HG03103 (cell line): ENCODE measurements around the gene SOWAHA.
"Not testable (repeated sequence)": the region's sequence is repeated elsewhere in the genome, so short reads cannot be mapped to it uniquely, and the experiment has no call there.

ENCODE experiments used
- ATAC-seq: cut with Tn5 transposase; IDR thresholded peaks from one replicate; pipeline ENCODE4 v1.9.1; 2021; ENCODE audit warnings: low read depth; ENCODE audit not compliant: unreplicated experiment

Gene SOWAHA

DNA sequence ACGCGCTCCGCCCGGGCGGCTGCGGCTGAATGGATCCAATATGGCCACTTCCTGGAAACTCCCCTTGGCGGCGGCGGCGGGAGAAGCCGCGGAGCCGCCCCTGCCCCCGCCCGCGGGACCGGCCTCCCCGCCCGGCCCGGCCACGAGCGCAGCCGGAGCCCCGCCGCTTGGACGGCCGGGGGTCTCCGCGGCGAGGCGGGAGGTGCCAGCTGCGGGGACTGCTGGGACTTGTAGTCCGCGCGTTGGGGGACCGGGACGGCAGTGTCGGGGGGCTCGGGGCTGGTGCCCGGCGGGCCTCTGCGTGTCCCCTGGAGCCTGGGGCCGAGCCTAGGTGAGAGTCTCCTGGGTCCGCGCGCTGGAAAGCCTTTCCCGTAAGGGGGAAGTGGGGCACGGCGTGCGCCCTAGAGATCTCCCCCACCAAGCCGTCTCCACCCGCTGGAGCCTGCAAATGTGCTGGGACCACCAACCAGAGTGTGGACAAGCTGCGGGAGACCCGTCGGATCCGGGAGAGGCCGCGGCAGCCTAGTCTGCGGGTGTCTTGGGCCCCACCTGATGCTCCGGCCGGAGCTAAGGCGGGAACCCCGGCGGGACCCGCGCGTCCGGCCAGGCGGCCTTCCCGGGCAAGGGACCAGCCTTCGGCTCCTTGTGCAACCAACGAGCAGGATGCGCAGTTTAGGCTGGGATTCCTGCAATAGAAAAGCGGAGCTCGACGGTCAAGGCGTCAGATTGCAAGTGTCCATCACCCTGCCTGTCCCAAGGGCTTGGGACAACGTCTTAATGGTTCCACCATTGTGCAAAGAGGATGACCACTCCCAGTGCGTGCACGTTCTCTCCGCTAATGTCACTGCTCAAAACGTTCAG, 35.7 kb upstream of the SOWAHA start, which contains the start of gene SEPTIN8:
Gene SEPTIN8, minus strand, starts transcription at position 31 of the 861 bp plus-strand sequence. CDS start 102 bp downstream, outside the sequence.
- no peak for ATAC-seq

DNA sequence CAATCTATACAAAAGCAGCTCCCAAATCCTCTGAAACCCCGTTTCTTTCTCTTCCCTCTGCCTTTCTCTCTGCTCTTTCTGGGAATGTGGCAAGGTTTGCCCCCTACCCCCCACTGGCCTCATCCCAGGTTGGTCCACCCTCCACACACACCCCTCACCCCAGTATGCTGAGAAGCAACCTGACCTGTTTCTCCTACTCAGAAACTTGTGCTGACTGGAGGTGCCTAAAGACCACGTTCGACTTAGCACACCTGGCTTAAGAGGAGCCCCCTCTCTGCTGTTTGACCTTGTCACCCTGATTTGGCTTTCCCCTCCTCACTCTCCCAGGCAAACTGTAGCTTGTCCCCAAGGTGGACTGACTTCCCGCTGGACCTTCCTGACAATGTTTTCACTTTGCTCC, 35.0 kb upstream of the SOWAHA start:
- no peak for ATAC-seq

DNA sequence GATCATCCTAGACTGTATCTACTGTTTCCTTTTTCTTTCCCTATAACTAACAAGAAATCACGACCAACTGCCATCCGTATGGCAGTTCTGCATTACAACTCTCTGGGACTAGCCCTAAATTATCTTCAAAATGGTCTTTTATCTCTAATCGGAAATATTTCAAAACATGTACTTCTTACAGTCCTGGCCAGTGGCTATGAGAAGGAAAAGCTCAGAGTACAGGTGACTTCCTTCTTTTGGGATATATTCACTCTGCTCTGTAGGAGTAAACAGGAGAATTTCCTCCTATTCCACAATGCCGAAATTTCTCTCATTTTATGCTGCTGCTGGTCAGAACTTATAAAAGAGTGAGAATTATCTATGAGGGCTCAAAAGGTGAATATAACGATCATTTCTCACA, 34.2 kb upstream of the SOWAHA start:
- no peak for ATAC-seq

DNA sequence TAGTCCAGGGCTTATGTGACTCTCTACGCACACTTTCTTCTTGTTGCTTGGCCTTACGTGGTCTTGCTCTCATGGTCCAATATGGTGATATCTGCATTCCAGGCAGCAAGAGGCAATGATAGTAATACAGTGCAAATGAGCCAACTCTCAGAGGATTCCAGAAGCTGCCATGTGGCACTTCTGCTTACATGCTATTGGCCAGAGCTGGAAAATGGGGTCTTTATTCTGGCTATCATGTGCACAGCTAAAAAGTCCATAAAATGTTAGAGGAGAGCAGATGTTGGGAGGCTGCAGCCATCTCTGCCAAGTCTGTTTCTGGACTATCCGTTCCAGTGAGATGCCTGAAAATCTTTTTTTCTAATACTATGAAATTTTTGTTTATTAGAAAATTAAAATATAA, 33.1 kb upstream of the SOWAHA start:
- ATAC-seq, result no peak

DNA sequence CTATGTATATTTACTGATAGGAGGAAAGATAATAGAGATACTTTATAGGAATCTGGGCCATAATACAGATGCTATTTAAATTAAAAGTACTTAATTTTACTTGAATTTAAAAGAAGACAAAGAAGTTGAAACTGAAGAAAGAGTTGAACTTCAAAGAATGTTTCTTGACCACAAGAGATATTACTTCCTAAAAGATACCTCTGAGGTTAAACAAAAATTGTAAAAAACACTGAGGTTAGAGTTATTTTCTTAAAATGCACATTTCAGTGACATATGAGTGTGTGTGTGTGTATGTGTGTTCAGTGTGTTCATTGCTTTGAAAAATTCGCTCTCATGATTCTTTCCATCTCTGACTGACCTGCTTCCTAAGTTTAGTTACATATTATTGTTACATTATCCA, 32.5 kb upstream of the SOWAHA start:
- no peak for ATAC-seq

DNA sequence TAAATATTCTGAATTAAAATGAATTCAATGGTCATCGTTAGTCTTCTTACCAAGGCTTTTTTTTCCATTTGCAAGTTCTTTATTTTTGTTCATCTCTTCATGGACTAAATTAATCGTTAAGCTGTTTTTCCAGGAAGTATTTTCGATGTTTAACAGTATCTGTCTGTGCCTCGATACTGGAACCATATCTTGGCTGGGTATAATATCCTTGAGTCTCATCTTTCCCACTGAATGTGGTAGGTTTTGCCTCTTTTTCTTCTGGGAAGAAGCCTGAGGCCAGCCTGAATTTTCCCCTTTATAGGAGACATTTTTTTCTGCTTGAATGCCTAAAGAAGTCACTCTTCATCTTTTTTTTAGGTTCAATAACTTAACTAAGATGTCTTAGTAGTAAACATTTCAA, 32.1 kb upstream of the SOWAHA start:
- no peak for ATAC-seq

DNA sequence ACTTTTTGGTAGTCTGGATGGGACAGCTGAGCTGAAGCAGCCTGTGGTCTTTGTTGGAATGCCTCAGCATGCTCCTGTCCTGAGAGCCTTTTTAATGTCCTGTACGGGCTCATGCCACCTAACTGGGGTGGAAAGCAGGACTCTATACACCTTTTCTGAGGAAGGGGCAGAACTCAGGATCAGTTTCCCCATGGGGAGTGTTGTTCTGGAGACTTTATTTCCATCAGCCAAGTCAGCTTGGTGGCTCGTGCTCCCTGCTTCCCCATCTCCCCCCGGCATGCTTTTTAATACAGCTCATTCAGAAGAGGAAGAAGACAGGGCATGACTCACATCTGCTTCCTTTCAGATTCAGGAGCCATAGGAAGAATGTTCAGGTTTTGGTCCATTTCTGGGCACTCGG, 31.0 kb upstream of the SOWAHA start:
- no peak for ATAC-seq

DNA sequence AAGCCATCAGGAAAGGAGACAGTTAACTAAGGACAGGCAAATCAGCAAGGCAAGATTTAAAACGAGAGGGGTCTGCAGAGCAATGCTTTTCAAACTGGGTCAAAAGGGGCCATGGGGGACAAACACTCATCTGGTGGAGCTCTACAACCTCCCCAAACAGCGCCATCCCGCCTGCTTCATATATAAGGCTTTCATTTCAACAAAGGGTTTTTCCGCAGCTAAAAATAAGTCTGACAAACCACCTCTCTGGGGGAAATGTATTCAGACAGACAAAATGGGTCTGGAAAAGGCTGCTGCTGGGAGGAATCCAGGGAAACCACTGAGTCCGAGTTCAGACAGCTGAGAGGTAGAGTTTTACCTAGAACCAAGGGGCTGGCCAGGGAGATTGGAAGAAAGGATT, 27.7 kb upstream of the SOWAHA start:
- no peak for ATAC-seq

DNA sequence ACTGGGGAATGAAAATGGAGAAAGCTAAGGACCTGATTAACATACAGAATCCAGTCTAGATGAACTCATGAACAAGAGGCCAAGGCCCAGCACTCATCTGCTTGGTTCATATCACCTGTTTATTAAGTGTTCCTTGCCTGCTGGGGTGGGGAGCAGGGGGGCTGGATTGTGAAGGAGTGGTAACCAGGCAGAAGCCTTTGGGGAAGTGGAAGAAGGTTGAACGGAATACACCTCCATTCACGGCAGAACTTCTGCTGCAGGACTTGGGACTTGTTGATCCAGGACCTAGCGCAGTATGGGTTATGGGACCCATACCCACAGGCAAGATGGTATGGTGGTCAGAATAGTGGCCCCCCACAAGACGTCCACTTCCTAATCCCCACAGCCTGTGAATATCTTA, 27.2 kb upstream of the SOWAHA start:
- ATAC-seq, result no peak

DNA sequence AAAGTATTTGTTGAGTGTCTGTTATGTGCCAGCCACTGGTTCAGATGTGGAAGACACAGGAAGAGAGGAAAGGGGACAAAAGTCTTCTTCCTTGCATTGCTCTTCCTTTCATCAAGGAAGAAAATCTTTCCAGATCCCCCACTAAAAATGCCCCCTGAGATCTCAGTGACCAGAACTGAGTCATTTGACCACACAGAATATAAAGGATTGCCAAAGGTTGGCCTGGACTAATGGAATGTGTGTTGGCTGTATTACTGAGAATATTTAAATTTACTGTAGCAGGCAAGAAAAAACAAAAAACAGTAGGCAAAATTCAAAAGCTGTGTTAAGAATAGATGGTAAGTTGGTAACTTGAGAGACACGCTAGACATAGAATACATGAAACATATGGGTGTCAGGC, 26.0 kb upstream of the SOWAHA start:
- ATAC-seq, result no peak

DNA sequence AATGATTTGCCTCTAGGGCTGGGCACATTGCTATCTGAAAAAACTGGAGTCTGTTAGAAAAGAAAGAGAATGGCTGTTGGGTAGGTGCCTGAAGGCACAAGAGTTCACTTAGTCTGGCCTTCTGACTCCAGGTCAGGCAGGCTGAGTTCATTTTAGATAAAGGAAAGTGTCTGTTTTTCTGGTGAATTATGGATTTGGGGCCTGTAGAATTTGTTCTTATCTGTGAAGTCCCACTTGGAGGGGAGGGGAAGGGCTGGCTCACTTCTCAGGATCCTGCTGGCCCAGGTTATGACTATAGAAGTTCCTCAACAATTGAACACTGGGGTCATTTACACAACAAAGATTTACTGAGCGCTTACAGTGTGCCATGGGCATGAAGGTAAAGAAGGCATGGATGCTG, 24.6 kb upstream of the SOWAHA start:
- ATAC-seq, result no peak

DNA sequence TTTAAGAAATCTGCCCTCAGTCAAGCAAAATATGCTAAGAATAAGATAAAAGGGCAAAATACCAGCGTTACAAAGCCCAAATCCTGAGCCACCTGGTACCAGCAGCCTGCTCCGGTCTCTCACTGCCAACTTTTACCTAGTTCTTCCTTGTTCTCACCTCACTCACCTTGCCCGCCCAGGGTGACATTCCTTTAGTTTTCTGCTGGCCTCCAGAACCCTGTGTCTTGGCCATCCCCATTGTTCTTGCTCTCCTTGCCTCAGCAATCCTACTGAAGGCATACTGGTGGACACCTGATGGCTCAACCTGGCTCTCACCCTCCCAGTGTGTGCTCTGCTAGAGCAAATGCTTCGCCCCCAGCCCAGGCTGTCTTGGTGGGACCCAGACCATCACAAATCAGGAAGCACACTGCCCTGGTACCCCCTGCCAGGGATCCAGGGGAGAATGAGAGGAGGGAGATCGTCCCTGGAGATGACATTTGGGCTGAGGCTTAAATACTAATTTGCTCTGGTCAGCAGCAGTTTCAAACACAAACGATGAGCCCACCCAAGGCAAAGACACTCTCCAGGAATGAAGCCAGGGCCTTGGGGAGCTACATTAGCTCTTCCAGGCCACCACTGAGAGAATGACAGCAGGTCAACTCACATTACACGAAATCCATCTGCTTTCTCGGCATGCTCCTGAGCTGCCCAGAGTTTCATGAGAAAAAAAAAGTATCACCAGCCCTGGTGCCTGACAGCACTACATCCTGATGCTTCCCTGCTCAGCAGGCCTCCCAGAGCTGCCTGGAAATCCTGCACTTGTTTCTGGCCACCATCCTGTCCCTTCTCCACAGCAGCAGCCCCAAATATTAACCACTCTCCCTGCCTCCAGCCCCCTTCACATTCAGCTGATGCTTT, 23.9 kb upstream of the SOWAHA start:
- no peak for ATAC-seq

DNA sequence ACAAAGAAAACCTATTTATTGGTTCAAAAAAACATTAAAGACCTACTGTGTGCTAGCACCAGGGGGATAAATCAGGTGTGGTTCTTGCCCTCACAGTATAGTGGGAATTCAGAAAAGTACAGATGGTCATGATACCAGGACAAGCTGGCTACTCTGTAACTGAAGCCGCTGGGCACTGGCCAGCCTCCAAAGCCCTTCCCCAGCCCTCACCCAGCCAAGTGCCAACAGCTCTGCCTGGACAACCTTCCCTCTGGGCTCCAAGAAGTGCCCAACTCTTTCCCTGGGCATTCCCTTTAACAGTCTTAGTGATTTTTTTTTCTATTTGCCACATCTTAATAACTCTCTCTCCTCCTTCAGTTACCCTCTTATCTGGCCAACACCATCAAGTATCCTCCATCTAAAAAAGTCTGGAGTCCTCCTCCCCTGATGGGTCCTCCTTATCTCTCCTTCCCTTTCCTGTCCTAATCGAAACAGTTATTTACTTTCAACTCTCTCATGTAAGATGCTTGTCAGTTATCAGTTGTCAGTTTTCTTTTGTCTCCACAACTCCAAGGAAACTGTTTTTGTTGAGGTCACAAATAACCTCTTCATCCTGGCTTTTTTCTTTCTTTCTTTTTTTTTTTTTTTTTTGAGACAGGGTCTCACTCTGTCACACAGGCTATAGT, 22.8 kb upstream of the SOWAHA start:
- ATAC-seq, result no peak

DNA sequence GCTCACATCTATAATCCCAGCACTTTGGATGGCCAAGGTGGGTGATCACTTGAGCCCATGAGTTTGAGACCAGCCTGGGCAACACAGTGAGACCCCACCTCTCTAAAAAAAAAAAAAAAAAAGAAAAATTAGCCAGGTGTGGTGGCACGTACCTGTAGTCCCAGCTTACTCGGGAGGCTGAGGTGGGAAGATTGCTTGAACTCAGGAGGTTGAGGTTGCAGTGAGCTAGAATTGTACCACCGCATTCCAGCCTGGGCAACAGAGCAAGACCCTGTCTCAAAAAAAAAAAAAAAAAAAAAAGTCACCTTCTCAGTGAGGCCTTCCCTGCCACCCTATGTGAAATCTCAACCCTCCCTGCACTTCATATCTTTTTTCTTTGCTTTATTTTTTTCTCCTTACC, 22.1 kb upstream of the SOWAHA start:
- ATAC-seq, result no peak

DNA sequence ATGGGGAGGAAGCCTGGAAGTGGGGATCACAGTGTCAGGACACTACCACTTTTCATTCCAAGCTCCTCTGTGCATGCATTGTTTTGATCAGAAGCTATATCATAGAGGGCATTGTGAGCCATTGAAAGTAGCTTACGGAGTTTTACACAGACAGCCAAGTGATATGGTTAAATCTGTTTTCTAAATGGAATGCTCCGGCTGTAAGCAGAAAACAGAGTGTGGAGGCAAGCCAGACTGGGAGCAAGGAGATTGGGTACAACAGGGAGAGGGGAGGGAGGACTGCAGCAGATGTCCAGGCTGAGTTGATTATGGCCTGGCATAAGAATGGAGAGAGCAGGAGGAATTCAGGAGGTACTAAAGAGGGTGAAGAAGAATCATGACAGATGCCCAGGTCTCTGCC, 15.5 kb upstream of the SOWAHA start:
- no peak for ATAC-seq

DNA sequence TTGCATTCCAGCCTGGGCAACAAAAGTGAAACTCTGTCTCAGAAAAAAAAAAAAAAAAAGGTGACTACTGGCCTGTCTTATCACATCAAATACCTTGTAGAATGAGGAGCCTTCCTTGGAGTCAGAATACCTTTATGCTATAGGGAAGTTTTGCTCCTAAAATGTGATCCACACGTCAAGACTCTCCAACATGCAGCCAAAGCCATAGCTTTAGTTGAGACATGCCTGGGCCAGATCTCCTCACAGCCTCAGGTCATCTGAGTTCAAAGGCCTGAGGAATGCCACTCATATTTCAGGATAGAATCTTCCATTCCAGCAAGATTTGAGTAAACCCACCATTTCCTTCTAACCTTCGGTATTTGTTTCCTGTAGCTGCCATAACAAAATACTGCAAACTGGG, 13.7 kb upstream of the SOWAHA start:
- no peak for ATAC-seq

DNA sequence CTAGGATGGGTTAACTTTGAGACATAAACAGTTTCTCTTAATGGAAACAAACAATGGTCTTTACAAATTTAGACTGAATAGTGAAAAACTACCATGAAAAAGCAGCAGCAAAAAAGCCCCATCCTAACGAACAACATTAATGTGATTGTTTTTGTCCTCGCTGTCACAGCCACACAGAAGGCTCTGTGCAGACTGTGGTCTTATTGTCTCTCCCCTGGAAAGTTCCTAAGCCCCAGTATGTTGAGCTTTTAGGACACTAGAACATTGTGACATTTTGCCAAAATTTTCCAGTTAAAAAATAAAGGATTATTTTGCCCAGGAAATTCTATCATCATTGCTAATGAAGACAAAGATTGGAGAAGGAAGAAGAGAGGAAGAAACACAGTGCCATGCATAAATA, 12.6 kb upstream of the SOWAHA start:
- ATAC-seq, result no peak

DNA sequence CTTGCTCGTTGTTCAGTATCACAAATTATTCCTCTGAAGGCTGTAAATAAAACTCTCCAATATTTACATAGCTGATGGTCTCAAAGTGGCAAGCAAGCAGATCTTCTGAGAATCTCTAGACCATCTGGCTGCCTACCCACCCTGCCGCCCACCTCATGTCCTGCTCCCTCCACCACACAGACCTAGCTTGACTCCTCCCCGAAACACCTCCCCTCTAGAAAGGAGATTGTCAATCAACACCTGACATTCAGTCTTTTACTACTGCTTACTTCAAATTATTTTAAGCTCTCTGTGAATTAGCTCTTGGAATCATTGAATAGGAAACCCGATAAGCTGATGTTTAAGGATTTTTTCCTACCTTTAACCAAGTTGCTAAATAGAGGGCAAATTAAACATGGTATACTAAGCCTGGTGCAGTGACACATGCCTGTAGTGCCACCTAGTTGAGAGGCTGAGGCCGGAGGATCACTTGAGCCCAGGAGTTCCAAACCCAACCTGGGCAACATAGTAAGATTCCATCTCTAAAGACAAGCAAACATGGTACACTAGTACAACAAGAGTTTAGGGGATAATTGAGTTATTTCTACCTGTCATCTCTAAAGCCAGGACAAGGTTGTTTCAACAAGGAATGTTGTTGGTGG, 10.9 kb upstream of the SOWAHA start:
- no peak for ATAC-seq

DNA sequence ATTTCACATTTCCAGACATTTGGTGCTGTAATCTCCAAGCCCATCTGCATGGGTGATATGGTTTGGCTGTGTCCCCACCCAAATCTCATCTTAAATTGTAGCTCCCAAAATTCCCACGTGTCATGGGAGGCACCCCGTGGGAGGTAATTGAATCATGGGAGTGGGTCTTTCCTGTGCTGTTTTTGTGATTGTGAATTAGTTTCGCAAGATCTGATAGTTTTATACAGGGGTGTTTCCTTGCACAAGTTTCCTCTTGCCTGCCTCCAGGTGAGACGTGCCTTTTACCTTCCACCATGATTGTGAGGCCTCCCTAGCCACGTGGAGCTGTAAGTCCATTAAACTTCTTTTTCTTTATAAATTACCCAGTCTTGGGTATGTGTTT, 10.4 kb upstream of the SOWAHA start:
- not testable (repeated sequence) for ATAC-seq

DNA sequence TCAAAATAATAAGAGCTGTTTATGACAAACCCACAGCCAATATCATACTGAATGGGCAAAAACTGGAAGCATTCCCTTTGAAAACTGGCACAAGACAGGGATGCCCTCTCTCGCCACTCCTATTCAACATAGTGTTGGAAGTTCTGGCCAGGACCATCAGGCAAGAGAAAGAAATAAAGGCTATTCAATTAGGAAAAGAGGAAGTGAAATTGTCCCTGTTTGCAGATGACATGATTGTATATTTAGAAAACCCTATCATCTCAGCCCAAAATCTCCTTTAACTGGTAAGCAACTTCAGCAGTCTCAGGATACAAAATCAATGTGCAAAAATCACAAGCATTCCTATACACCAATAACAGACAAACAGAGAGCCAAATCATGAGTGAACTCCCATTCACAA, 8.9 kb upstream of the SOWAHA start:
- ATAC-seq, result not testable (repeated sequence)

DNA sequence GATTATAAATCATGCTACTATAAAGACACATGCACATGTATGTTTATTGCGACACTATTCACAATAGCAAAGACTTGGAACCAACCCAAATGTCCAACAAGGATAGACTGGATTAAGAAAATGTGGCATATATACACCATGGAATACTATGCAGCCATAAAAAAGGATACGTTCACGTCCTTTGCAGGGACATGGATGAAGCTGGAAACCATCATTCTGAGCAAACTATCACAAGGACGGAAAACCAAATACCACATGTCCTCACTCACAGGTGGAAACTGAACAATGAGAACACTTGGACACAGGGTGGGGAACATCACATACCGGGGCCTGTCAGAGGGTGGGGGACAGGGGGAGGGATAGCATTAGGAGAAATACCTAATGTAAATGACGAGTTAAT, 7.2 kb upstream of the SOWAHA start:
- ATAC-seq, result not testable (repeated sequence)
